ENCODE data around the gene FXYD6.

DNA sequence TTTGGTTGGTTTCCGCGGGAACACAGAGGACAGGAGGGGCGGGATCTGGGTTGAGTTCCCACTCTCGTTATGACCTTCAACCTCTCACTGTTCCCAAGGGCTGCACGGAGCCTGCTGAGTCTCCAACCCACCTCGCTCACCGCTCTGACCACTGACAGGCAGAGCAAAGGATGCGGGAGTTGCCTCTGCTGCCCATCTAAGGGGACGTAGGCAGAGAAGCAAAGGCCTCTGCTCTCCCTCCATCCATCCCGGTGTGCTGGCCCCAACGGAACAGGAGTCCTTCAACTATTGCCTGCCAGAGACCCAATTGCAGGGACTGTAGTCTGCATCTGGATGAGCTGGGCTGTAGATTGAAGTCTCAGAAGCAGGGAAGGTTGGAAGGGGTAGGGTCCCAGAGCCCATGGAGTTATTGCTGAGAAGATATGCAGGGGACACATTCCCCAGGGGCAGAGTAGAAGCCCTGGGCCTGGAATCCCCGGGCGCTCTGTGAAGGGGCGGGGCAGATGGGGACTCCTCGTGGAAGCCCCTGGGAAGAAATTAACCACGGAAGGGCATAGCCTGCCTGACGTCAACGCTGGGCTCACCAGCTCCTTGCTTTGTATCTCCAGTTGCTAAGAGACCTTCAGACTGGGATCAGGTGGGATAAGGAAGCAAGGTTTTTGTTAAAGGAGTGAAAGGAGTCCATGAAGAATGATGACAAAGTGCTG, 39.2 kb downstream of the FXYD6 start:
- no peak for TF ChIP-seq CTCF (IDR thresholded peaks at IDR 0.05; ENCODE audit: low read depth, low read length, missing input control)
- TF ChIP-seq SP1 (IDR thresholded peaks at IDR 0.05): no peak
- TF ChIP-seq REST (IDR thresholded peaks at IDR 0.05): no peak
- no peak for TF ChIP-seq MAX (IDR thresholded peaks at IDR 0.05)
- TF ChIP-seq RAD21 (IDR thresholded peaks at IDR 0.05): no peak
- TF ChIP-seq GABPA (IDR thresholded peaks at IDR 0.05 in 1 of 2, conservative IDR thresholded peaks at IDR 0.05 in 1 of 2): no peak
- TF ChIP-seq JUND (IDR thresholded peaks at IDR 0.05): no peak
- no peak for TF ChIP-seq TAF1 (conservative IDR thresholded peaks at IDR 0.05)
- TF ChIP-seq HNF4G (IDR thresholded peaks at IDR 0.05): no peak
- no peak for TF ChIP-seq ZBTB33 (IDR thresholded peaks at IDR 0.05)
- TF ChIP-seq YY1 (IDR thresholded peaks at IDR 0.05): no peak
- no peak for TF ChIP-seq HNF4A (conservative IDR thresholded peaks at IDR 0.05)
- no peak for TF ChIP-seq ATF3 (IDR thresholded peaks at IDR 0.05)
